ENCODE measurements around the gene SSR2.
A peak's percentile ranks its signal among the peaks of the same experiment; 100 is the strongest.
"Not testable (repeated sequence)": the region's sequence is repeated elsewhere in the genome, so short reads cannot be mapped to it uniquely, and the experiment has no call there.

SSR2 gene

DNA sequence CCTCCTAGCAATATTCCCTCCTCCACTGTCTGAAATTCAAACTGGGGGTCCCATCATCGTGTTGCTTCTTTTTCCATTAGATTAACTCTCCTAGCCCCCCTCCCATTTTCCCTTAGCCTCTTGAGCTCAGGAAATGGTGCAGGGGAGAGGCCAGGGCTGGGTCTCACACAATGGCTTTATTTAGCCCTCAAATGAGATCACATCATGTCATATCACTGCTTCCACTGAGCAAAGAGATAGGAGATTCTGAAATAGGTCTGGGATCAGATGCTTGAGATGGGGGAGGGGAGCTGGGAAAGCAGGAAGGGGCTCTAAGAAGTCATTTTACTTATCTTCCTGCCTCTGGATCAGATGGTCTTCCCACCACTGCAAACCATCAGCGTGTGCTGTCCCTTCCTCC lies 24.6 kb downstream of the SSR2 start:
- no peaks in the 10 kb centered on the region for H3K27me3 Mint-ChIP-seq (ENCODE audit: low read depth)
- no peak overlapping the region for H3K27ac Mint-ChIP-seq
- no peaks in the 10 kb centered on the region for H3K36me3 Mint-ChIP-seq (ENCODE audit: low read depth)
- H3K4me1 Mint-ChIP-seq (ENCODE audit: low read depth) = peaks cover 9% of the 10 kb centered on the region
- no peak overlapping the region for H3K4me3 Mint-ChIP-seq
- no peak for DNase-seq (ENCODE audit: low spot score)
- H3K9me3 Mint-ChIP-seq = no peaks in the 10 kb centered on the region

DNA sequence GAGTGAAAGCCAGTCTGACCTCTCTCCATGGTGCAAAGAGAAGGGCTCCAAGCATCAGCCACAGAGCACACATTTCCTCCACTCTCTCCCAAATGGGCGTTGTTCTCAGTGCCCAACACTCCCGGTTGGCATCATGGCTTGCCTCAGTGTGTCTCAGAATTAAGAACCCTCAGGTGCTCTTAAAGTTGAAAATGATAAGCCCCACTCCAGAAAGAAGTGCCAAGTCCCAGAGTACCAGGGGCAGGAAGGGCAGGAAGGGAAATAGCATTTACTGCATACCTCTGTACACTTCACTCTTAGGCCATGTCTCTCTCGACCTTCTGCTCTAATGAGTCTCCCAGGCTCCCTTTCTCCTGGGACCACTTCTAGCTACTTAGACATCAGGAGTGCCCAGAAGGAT lies 27.2 kb downstream of the SSR2 start:
- Mint-ChIP-seq H3K36me3 (ENCODE audit: low read depth) (no peaks in the 10 kb centered on the region), H3K27ac (no peak overlapping the region), H3K9me3 (no peaks in the 10 kb centered on the region), H3K27me3 (ENCODE audit: low read depth) (no peaks in the 10 kb centered on the region), H3K4me1 (ENCODE audit: low read depth) (peaks cover 21% of the 10 kb centered on the region), H3K4me3 (no peak overlapping the region)
- DNase-seq (ENCODE audit: low spot score) = no peak

DNA sequence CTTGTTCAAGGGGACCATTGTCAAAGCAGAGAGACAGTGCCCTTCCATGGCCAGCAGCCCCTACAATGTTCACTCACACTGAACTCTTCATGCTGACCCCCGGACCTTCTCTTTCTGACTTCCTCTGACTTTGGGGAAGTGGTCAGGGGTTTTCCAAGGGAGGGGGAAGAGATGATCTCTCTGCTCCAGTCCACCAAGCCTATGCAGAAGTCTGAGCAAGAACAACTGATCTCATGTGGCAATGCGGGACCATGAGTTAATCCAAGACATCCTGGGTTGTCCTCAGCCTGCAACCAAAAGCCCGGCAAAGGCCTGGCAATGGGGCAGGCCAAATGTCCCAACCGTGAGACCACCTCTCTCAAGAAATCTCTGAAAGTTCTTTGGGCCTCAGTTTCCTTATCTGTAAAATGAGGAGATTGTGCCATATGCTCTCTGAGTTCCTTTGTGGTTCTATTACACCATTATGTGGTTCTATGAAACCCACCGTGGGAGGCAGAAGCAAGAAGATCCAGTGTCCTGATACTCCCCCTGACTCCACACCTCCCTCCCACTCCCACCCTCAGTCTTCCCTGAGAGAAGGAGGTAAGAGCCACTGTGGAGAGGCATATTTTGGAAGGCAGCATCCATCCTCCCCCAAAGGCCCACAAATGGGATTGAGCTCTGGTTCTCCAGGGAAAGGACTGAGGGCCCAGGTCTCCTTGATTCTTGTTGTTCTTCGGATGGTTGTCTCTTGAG lies 30.6 kb downstream of the SSR2 start:
- H3K27ac Mint-ChIP-seq = no peak overlapping the region
- no peaks in the 10 kb centered on the region for H3K36me3 Mint-ChIP-seq (ENCODE audit: low read depth)
- H3K4me1 Mint-ChIP-seq (ENCODE audit: low read depth) = peaks cover 11% of the 10 kb centered on the region
- H3K4me3 Mint-ChIP-seq = no peak overlapping the region
- no peaks in the 10 kb centered on the region for H3K9me3 Mint-ChIP-seq
- DNase-seq (ENCODE audit: low spot score) = no peak
- H3K27me3 Mint-ChIP-seq (ENCODE audit: low read depth) = no peaks in the 10 kb centered on the region

DNA sequence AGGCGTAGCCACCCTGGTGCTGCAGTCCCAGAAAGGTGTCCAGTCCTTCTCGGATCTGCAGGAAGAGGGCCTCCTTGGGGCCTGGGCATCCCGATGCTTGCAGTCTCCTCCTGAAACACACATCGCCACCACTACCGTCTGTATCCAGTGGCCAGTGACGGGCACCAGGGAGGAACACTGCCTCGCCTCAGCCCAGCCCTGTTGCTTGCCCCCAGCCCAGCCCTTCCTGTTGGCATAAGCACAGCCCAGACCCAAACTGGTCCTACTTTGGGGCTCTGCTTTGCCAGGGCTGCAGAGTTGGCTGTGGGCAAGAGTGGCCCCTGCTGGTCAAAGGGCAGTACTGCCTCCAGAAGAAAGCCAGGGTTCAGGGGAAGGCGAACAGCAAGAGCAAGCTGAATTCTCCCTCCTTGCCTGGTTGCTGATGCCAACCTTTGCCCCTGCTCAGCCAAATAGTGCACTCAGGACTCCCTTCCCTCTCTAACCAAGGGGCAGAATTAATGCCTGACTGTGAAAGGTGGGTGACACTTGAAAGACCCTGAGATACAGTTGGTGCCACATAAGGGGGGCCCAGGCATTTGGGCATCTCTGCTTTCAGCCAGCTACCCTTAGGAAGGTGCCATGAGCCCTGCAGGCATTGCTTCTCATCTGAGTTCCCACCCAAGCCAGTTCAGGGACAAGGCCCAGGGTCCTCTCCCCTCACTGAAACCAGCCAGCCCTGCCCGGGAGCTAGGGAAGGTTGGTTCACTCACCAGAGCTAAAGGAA lies 31.3 kb downstream of the SSR2 start:
- no peaks in the 10 kb centered on the region for H3K36me3 Mint-ChIP-seq (ENCODE audit: low read depth)
- H3K4me3 Mint-ChIP-seq = no peak overlapping the region
- no peaks in the 10 kb centered on the region for H3K9me3 Mint-ChIP-seq
- H3K4me1 Mint-ChIP-seq (ENCODE audit: low read depth) = peaks cover 12% of the 10 kb centered on the region
- peak; percentile 68 for DNase-seq (ENCODE audit: low spot score)
- no peak overlapping the region for H3K27ac Mint-ChIP-seq
- no peaks in the 10 kb centered on the region for H3K27me3 Mint-ChIP-seq (ENCODE audit: low read depth)

DNA sequence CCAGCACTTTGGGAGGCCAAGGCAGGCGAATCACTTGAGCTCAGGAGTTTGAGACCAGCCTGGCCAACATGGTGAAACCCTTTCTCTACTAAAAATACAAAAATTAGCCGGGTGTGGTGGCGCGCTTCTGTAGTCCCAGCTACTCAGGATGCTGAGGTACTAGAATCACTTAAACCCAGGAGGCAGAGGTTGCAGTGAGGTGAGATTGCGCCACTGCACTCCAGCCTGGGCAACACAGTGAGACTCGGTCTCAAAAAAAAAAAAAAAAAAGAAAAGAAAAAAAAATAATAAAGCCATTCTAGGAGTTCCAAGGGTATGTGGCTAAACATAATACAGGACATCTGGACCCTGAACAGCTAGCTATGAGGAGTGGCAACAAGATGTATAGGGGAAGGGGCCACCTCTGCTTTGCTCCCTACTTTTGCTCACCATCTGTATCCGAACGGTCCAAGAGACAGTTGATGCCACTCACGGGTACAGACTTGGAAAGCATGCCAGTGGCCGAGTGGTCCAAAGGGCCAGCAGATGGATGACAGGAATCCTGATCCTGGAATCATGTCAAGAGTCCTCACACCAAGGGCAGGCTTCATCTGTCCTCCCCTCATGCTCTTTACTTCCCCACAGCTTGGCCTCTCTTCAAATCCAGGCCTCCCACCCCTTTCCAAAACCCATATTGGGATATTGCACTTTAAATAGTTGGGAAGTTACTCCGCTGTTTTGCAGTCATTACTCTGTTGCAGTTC lies 35.7 kb downstream of the SSR2 start:
- not testable (repeated sequence) for H3K36me3 Mint-ChIP-seq (ENCODE audit: low read depth); H3K27ac Mint-ChIP-seq; H3K27me3 Mint-ChIP-seq (ENCODE audit: low read depth); DNase-seq (ENCODE audit: low spot score); H3K4me3 Mint-ChIP-seq; H3K9me3 Mint-ChIP-seq
- peaks cover 42% of the 10 kb centered on the region for H3K4me1 Mint-ChIP-seq (ENCODE audit: low read depth)

DNA sequence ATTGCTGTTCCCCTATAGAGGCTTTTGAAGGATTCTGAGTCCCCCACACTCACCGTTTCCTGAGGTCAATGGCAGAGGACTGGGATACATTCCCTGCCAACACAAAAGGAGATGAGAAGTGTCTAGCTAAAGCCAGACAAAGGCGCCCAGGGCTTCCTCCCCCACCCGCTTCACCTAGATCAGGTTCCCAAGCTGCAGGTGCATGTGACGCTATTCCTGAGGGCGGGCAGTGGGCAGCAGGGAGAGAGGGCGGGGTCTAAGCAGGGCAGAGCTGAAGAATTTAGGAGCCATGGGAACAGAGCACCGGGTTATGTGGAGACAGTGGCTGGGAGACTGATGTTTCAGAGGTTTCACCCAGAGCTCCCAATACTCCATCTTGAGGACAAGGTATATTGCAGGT lies 36.4 kb downstream of the SSR2 start:
- H3K27ac Mint-ChIP-seq = no peak overlapping the region

DNA sequence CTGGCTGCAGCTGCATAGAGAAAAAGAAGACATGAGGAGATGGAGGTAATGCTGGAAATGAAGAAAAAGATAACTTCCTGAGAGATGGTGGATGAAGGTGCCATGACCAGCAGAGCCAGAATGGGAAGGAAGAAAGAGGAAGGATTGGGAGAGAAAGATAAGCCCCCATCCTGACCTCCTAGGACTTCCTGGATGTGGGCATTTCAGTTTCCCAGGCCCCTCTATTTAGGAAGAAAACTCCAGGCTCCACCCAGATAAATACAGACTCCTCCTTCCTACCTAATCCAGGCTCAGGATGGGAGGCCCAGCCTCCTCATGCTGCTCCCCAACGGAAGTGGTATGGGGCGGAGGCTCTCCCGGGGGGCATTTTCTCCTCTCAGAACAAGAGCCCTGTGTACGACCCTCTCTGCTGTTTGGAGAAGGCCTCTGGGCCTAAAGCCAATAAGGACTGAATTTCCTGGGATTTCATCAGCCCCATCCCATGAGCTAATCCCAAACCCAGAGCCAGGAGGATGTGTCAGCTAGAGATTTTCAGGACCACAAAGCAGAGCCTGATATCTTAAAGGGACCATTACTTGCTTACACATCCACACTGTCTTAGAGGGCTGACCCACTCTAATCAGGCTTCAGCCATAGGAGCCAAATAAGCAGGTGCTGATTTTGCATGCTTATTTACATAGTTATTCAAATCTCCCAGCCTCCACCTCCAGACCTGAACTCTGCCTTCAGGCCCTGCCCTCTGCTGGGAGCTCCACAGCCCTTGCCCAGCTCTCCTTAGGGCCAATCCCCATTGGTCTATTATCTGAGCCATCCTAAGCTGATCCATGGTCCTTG lies 37.3 kb downstream of the SSR2 start:
- no peak for DNase-seq (ENCODE audit: low spot score)
- H3K27me3 Mint-ChIP-seq (ENCODE audit: low read depth) = no peaks in the 10 kb centered on the region
- no peaks in the 10 kb centered on the region for H3K9me3 Mint-ChIP-seq
- no peak overlapping the region for H3K4me3 Mint-ChIP-seq
- H3K27ac Mint-ChIP-seq = peak overlapping the region; percentile 13
- peaks cover 6% of the 10 kb centered on the region for H3K36me3 Mint-ChIP-seq (ENCODE audit: low read depth)
- peaks cover 37% of the 10 kb centered on the region for H3K4me1 Mint-ChIP-seq (ENCODE audit: low read depth)

More for the DNA sequence above, 36.4 kb downstream of the SSR2 start:
- Mint-ChIP-seq H3K9me3 (no peaks in the 10 kb centered on the region), H3K36me3 (ENCODE audit: low read depth) (peaks cover 6% of the 10 kb centered on the region), H3K27me3 (ENCODE audit: low read depth) (no peaks in the 10 kb centered on the region), H3K4me3 (no peak overlapping the region), H3K4me1 (ENCODE audit: low read depth) (peaks cover 42% of the 10 kb centered on the region)
- DNase-seq (ENCODE audit: low spot score) = no peak

DNA sequence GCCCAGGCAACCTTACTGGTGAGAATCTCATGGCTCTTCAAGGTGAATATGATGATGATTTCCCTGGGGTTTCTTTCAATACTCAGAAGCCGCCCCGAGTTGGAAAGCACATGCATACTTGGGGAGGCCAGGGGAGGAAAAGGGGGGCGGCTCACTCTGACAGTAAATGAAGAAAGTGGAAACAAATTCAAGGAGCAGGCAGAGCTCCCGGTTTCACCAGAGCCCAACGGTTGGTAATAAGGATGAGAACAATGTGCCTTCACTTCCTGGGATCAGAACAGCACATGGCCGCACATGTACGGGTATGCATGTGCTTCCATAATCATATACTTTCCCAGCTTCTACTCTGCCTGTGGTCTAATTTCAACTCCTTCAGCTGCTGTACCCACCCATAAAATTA lies 38.6 kb downstream of the SSR2 start:
- peak overlapping the region; percentile 65 for H3K27ac Mint-ChIP-seq
- DNase-seq (ENCODE audit: low spot score) = no peak
- peaks cover 37% of the 10 kb centered on the region for H3K4me1 Mint-ChIP-seq (ENCODE audit: low read depth)
- peaks cover 12% of the 10 kb centered on the region for H3K36me3 Mint-ChIP-seq (ENCODE audit: low read depth)
- no peaks in the 10 kb centered on the region for H3K9me3 Mint-ChIP-seq
- no peaks in the 10 kb centered on the region for H3K27me3 Mint-ChIP-seq (ENCODE audit: low read depth)
- peak overlapping the region; percentile 92 for H3K4me3 Mint-ChIP-seq

DNA sequence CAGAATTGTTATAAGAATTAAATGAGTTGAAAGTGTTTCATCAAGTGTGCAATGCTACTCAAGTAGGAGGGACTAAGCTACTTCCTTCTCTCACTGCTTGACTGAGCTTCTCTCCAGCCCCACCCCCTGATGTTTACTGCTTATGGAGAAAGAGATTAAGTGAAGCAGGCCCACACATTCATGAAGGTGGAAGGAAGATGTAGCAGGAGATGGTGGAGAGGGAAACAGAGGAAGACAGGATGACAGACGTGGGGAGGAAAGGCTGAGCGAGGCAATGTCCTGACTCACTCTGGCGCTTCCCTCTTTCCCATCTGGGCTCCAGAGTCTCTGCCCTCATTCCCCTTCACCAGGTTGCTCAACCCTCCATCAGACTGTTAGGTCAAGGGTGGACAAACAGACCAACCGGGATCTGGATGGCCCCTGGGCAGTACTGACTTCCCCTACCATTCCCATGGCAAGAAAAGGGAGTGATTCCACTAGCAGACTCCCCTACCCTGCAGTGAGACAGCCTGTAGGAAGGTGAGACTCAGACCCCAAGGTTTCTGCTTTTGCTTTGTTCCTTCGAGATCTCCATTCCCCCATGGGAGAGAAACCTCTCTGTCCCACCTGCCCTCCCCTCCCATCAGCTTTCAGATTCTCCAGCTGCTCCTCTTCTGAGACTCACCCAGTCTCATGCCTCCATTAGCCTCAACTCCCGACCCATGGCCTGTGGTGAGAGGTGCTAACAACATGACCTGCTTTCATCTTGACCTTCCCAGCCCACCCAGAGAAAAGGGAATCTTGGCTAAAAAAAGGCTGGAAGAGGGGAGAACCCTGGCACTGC lies 39.3 kb downstream of the SSR2 start:
- Mint-ChIP-seq H3K4me1 (ENCODE audit: low read depth) (peaks cover 40% of the 10 kb centered on the region), H3K36me3 (ENCODE audit: low read depth) (peaks cover 18% of the 10 kb centered on the region)
- DNase-seq (ENCODE audit: low spot score) = no peak

DNA sequence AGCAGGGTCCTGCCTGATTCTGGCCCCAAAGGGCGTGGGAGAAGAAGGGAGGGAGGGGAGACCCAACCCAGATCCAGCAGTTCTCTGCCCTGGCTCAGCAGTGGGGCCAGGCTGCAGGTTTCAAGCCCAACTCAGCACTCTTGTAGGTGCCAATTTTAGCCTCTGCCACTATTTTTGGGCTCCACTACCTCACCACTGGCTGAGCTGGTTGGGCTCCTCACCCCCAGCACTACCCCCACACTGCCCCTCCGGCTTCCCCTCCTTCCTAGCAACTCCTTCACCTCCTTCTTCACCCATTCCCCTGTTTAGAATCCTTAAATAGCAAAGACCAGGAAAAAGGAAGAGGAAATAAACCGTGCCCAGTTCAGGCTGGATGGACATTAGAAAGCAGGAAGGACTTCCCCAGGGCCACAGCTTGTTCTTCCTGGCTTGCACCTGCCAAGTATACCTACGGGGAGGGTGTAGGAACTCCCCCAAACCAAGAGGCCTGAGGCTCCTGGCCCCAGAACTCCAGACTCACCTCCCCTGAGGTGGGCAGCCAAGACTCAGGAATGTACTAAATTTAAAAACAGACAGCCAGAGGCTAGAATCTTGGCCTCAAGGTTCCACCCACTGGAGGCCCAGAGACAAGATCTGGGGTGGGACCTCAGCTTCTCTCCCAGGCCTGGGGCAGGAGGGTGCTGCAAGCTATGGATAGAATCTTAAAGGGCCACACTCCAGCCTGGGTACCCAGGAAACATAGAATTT lies 41.0 kb downstream of the SSR2 start:
- Mint-ChIP-seq H3K9me3 (no peaks in the 10 kb centered on the region), H3K4me3 (peak overlapping the region; percentile 92), H3K27ac (peak overlapping the region; percentile 88), H3K36me3 (ENCODE audit: low read depth) (peaks cover 28% of the 10 kb centered on the region), H3K27me3 (ENCODE audit: low read depth) (no peaks in the 10 kb centered on the region), H3K4me1 (ENCODE audit: low read depth) (peaks cover 55% of the 10 kb centered on the region)
- DNase-seq (ENCODE audit: low spot score) = no peak

More for the DNA sequence above, 39.3 kb downstream of the SSR2 start:
- no peaks in the 10 kb centered on the region for H3K9me3 Mint-ChIP-seq
- no peaks in the 10 kb centered on the region for H3K27me3 Mint-ChIP-seq (ENCODE audit: low read depth)
- H3K4me3 Mint-ChIP-seq = peak overlapping the region; percentile 92
- H3K27ac Mint-ChIP-seq = peak overlapping the region; percentile 81

DNA sequence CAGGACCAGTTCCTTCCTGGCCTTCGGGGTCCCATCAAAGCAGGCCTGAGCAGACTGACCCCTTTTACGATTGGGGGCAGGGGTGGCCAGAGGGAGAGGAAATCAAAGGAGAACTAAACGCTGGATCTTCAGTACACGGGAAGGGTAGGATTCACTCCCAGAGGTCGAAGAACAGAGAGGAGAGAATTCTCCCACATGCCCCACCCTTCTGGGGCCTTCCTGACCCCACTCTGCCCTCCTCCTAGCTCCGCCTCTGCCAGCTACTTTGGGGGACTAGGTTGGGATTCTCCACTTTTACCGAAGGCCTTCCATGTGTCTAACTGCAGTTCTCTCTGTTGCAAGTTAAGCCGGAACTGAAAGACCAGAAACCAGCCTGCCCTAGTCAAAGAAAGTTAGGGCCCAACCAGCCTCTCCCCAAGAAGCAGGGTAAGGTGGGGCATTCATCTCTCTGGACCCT lies 41.8 kb downstream of the SSR2 start:
- peak overlapping the region; percentile 92 for H3K4me3 Mint-ChIP-seq
- no peaks in the 10 kb centered on the region for H3K27me3 Mint-ChIP-seq (ENCODE audit: low read depth)
- H3K36me3 Mint-ChIP-seq (ENCODE audit: low read depth) = peaks cover 34% of the 10 kb centered on the region
- H3K4me1 Mint-ChIP-seq (ENCODE audit: low read depth) = peaks cover 59% of the 10 kb centered on the region
- peak overlapping the region; percentile 88 for H3K27ac Mint-ChIP-seq
- no peaks in the 10 kb centered on the region for H3K9me3 Mint-ChIP-seq
- no peak for DNase-seq (ENCODE audit: low spot score)

DNA sequence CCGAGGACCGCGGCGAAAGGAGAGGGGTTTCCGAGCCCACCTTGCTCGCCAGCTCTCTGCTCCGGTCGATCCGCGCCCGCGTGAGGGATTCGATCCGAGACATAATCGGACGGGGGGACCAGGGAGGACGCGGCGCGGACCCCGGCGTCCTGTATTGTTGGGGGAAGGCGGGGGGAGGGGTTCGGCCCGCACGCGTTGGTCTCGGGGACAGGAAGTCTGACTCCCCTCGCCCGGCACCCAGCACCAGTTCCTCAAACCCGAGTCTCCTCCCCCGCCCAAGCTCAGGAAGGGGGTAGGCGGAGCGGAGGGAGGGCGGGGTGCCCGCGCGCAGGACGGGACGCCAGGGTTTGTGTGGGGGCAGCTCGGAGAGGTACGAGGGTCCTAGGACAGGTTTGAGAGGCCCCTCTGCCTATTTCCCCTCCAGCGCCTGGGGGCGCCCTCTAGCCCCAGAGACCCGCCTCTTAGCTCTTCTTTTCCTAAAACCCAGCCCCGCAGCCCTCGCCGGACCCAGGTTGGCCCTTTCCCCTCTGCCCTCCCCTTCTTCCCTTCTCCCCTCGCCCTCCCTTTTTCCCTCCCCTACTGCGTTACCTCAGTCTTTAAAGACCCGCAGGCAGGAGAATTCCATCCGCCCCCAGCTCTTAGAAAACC lies 42.3 kb downstream of the SSR2 start, which contains the start of gene ARHGEF2:
Gene ARHGEF2 (minus strand): TSS at position 223 of the 648 bp plus-strand sequence. CDS start 120 bp downstream, at position 103.
- no peaks in the 10 kb centered on the region for H3K27me3 Mint-ChIP-seq (ENCODE audit: low read depth)
- peak within 1 kb of the TSS; percentile 92 for H3K4me3 Mint-ChIP-seq
- peaks cover 57% of the 10 kb centered on the region for H3K4me1 Mint-ChIP-seq (ENCODE audit: low read depth)
- peaks cover 35% of the 10 kb centered on the region for H3K36me3 Mint-ChIP-seq (ENCODE audit: low read depth)
- H3K9me3 Mint-ChIP-seq = no peaks in the 10 kb centered on the region
- peak; percentile 77 for DNase-seq (ENCODE audit: low spot score)
- peak within 1 kb of the TSS; percentile 88 for H3K27ac Mint-ChIP-seq
